Measurements from ENCODE around the gene FRMD1. TPM values are rescaled to one million over a fixed set of nuclear protein-coding genes. Genes with fewer than 3 reads are reported as not detected.
A peak's percentile ranks its signal among the peaks of the same experiment; 100 is the strongest.

The FRMD1 gene
- total and polyA plus RNA-seq, 2 of the 8 experiments (the other 6 are each of a cell fraction or from before 2014, with no cell fraction given), result 0.36 TPM; not detected in 1

DNA sequence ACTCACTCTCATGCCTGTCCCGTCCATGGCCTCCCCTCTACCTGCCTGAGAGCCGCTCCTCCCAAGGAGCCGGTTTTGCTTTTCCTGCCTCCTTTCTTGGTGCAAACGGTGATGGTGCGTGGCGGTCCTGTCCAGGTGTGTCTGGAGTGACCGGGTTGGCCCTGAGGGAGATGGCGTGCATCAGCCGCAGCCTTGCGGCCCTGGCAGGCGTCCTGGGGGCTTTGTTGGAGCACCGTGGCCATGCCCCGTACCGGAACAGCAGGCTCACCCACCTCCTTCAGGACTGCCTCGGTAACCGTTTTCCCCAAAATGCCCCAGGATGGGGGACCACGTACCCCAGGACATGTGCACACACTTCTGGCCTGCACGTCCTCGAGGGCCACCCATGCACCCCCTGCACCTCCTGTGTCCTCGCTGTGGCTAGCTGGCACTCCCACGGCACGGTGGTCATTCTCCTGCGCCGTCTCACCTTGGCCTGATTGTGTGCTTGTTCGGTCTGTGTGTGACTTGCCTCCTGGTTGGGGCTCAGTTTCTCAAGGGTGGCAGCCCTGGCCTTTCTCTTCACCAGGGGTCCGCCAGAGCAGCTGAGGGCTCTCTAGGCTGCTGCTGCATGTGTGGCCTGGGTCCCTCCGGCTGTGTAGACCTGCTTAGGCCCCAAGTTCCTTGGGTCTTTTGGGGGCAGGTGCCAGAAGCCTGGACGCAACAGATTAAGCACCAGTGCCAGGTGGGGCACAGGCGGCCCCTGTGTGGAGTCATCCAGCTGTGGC is 36.4 kb downstream of the FRMD1 start:
- Histone ChIP-seq H3K23ac (ENCODE audit: insufficient read length) (no peak overlapping the region), H3K18ac (ENCODE audit: extremely low read depth, low read length) (no peak overlapping the region), H3K4ac (replicated peaks; ENCODE audit: insufficient read length, low read depth, low read length) (no peak overlapping the region), H3K27me3 (replicated peaks in 1 of 4; ENCODE audit: control insufficient read depth in 3 of 4, extremely low read depth in 1 of 4, insufficient read depth in 3 of 4, low read length in 3 of 4) (no peaks in the 10 kb centered on the region), H2BK12ac (ENCODE audit: low read depth, low read length) (no peak overlapping the region), H3K79me1 (ENCODE audit: low read depth, low read length) (no peaks in the 10 kb centered on the region), H3K36me3 (ENCODE audit: control insufficient read depth in 2 of 4, insufficient read depth in 4 of 4, low read length in 3 of 4) (peaks cover 0 to 2% (median 0%) of the 10 kb centered on the region in 4 experiments; a peak in 2 of 8 replicates), H3K27ac (ENCODE audit: low read depth, low read length) (no peak overlapping the region), H3K4me3 (ENCODE audit: extremely low read depth in 1 of 4, insufficient read depth in 2 of 4, low read depth in 3 of 4, low read length in 4 of 4) (no peak overlapping the region), H3K9me3 (ENCODE audit: insufficient read depth in 2 of 2, low read depth in 1 of 2, low read length in 1 of 2) (peaks cover 30 to 42% of the 10 kb centered on the region in 2 experiments), H2BK120ac (replicated peaks; ENCODE audit: low read depth, low read length) (no peak overlapping the region), H3K14ac (ENCODE audit: insufficient read length) (no peak overlapping the region), H3K79me2 (ENCODE audit: control insufficient read depth in 1 of 2, insufficient read depth in 2 of 2, low read length in 2 of 2) (no peaks in the 10 kb centered on the region), H4K91ac (replicated peaks; ENCODE audit: insufficient read length, low read length) (peak overlapping the region; percentile 59), H2BK5ac (ENCODE audit: low read depth, low read length) (no peak overlapping the region), H3K4me1 (replicated peaks in 1 of 4; ENCODE audit: control insufficient read depth in 3 of 4, insufficient read depth in 4 of 4, low read length in 3 of 4) (no peaks in the 10 kb centered on the region), H3K4me2 (ENCODE audit: insufficient read depth in 1 of 2, low read depth in 2 of 2, low read length in 2 of 2) (no peak overlapping the region), H2AK5ac (ENCODE audit: low read depth, low read length) (no peak overlapping the region), H2BK20ac (ENCODE audit: low read length) (no peak overlapping the region), H4K8ac (ENCODE audit: extremely low read depth, insufficient read depth, low read length) (no peak overlapping the region; the same call in 1 of the 2 replicates), H4K5ac (ENCODE audit: insufficient read length, low read depth, low read length) (no peak overlapping the region), H3K56ac (replicated peaks; ENCODE audit: insufficient read length, low read depth, low read length) (no peak overlapping the region), H4K20me1 (replicated peaks in 1 of 2; ENCODE audit: control insufficient read depth in 1 of 2, insufficient read depth in 2 of 2, low read length in 2 of 2) (no peaks in the 10 kb centered on the region), H3K9ac (replicated peaks in 1 of 4; ENCODE audit: extremely low read depth in 1 of 4, low read depth in 3 of 4, low read length in 3 of 4) (no peak overlapping the region), H2AFZ (ENCODE audit: low read length) (no peak overlapping the region), H3K23me2 (ENCODE audit: low read depth, low read length) (no peaks in the 10 kb centered on the region), H2BK15ac (ENCODE audit: low read length) (no peak overlapping the region)
- ChIA-PET POLR2A (ENCODE audit: partially characterized antibody) (interaction anchor here (0.9 kb wide), 1 partner anchor 194 kb away, joined by 3 read pairs; no protein-coding TSS in a partner anchor), CTCF (ENCODE audit: partially characterized antibody) (interaction anchor here (0.6 to 2.1 kb wide), 5 partner anchors 17 to 277 kb away, joined by 3 to 8 read pairs (median 3); partner anchors contain the start of gene DACT2)
- DNase-seq (ENCODE audit: low read depth in 1 of 2, low spot score in 2 of 2) (no peak), FAIRE-seq (no peak)
- 91% methylated on average over 29 of the region's 29 CpGs; no CpG with 5 or more reads in 1 of the 2 experiments for WGBS, 2 experiments (ENCODE audit: extremely low coverage in 1 of 2, insufficient coverage in 1 of 2, insufficient read length in 1 of 2, insufficient replicate concordance in 2 of 2, low coverage in 1 of 2, low lambda C conversion rate in 2 of 2, missing lambda C conversion rate in 1 of 2)
- TF ChIP-seq PHF8 (conservative IDR thresholded peaks at IDR 0.05; ENCODE audit: low read depth, low read length), result no peak
- no peak for TF ChIP-seq HDAC6 (IDR thresholded peaks at IDR 0.05; ENCODE audit: low read depth, low read length)
- TF ChIP-seq NANOG (IDR thresholded peaks at IDR 0.05; ENCODE audit: insufficient read depth, low read depth, low read length, poor library complexity, severe bottlenecking), result no peak
- TF ChIP-seq CHD1 (IDR thresholded peaks at IDR 0.05; ENCODE audit: low read depth, low read length), result no peak
- no peak for TF ChIP-seq CEBPB (IDR thresholded peaks at IDR 0.05; ENCODE audit: low read depth, low read length)
- no peak for TF ChIP-seq POU5F1 (IDR thresholded peaks at IDR 0.05; ENCODE audit: low read depth, low read length)
- TF ChIP-seq EP300 (IDR thresholded peaks at IDR 0.05; ENCODE audit: borderline replicate concordance in 1 of 2, low read depth in 2 of 2, low read length in 2 of 2), result no peak
- TF ChIP-seq SP1 (IDR thresholded peaks at IDR 0.05; ENCODE audit: low read depth, low read length), result no peak
- TF ChIP-seq, protein P1, sequence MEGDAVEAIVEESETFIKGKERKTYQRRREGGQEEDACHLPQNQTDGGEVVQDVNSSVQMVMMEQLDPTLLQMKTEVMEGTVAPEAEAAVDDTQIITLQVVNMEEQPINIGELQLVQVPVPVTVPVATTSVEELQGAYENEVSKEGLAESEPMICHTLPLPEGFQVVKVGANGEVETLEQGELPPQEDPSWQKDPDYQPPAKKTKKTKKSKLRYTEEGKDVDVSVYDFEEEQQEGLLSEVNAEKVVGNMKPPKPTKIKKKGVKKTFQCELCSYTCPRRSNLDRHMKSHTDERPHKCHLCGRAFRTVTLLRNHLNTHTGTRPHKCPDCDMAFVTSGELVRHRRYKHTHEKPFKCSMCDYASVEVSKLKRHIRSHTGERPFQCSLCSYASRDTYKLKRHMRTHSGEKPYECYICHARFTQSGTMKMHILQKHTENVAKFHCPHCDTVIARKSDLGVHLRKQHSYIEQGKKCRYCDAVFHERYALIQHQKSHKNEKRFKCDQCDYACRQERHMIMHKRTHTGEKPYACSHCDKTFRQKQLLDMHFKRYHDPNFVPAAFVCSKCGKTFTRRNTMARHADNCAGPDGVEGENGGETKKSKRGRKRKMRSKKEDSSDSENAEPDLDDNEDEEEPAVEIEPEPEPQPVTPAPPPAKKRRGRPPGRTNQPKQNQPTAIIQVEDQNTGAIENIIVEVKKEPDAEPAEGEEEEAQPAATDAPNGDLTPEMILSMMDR (IDR thresholded peaks at IDR 0.05; ENCODE audit: control extremely low read depth in 1 of 3, insufficient read depth in 1 of 3, low read depth in 1 of 3, low read length in 3 of 3), result no peak
- TF ChIP-seq SIRT6 (IDR thresholded peaks at IDR 0.05; ENCODE audit: low read length), result no peak
